Gastrocnemius medialis (tissue), 4 donors: Measurements from ENCODE around the gene STUB1. TPM values are rescaled to one million over a fixed set of nuclear protein-coding genes. Genes with fewer than 3 reads are reported as not detected.

ENCODE experiments used
- ATAC-seq, 2 donors: fragments of 150-250 bp; one replicate each; pipeline ENCODE4 v1.9.1; 2016
- DNase-seq, 2 donors: peaks; one replicate each; pipeline ENCODE4 v3.0.0-alpha.2; 2019
- H3K27ac ChIP-seq, 4 donors: fragments of 200-600 bp; sonication (generic); 1 replicate in 1 of 4; 2 replicates in 3 of 4; pipeline ENCODE4 v1.5.1; 2016 to 2018; ENCODE audit warnings: mild to moderate bottlenecking in 2 of 4, moderate library complexity in 1 of 4
- H3K27me3 ChIP-seq, 3 donors: fragments of 200-600 bp; sonication (generic) in 2 of 3; 1 replicate in 1 of 3; 2 replicates in 2 of 3; pipeline versions ENCODE4 v1.5.1 to v1.6.0; 2016 to 2019; ENCODE audit warnings: mild to moderate bottlenecking in 1 of 3, moderate library complexity in 1 of 3
- H3K36me3 ChIP-seq, 2 donors: fragments of 200-600 bp; sonication (generic) in 1 of 2; one replicate each; pipeline ENCODE4 v1.5.1; 2017 to 2018
- H3K4me1 ChIP-seq, 2 donors: fragments of 200-600 bp; sonication (generic) in 1 of 2; one replicate each; pipeline ENCODE4 v1.5.1; 2016 to 2017; ENCODE audit warnings: mild to moderate bottlenecking in 2 of 2
- H3K4me3 ChIP-seq, 4 donors: fragments of 200-600 bp; sonication (generic) in 3 of 4; 1 replicate in 1 of 4; 2 replicates in 3 of 4; pipeline ENCODE4 v1.5.1; 2016 to 2019; ENCODE audit warnings: mild to moderate bottlenecking in 2 of 4
- H3K9me3 ChIP-seq, 3 donors: fragments of 200-600 bp; sonication (generic) in 2 of 3; 1 replicate in 1 of 3; 2 replicates in 2 of 3; pipeline ENCODE4 v1.5.1; 2016 to 2019
- POLR2A ChIP-seq, 2 donors: fragments of 450-650 bp; IDR thresholded peaks; one replicate each; pipeline ENCODE4 v1.6.1; 2017; ENCODE audit warnings: antibody characterized with exemption in 2 of 2, mild to moderate bottlenecking in 2 of 2, moderate library complexity in 2 of 2
- in situ Hi-C, 4 donors: fragments of 200-750 bp; cut with MboI; loops; one replicate each; pipeline versions ENCODE4 v1.15.0 to v1.8.0; 2017; ENCODE audit warnings: low sequenced_read_pairs in 4 of 4
- intact Hi-C: fragments of 100-400 bp; cut with DNase I; formaldehyde crosslinking; loops from one replicate; pipeline ENCODE4 v1.15.1; 2023; ENCODE audit warnings: low total_unique reads
- total RNA-seq, 4 donors: library from RNA; depleted of rRNA; stranded (reverse); fragments of >200 nt; gene quantifications; one replicate each; pipeline versions ENCODE4 v1.1.0 to v1.2.3, GENCODE V29; 2016
- TF ChIP-seq, protein P1 (sequence below), 5 experiments: fragments of 450-650 bp in 3 of 5; fragments of 200-600 bp in 2 of 5; sonication (generic) in 2 of 5; IDR thresholded peaks in 4 of 5; conservative IDR thresholded peaks in 1 of 5; 1 replicate in 4 of 5; 2 replicates in 1 of 5; pipeline ENCODE4 v1.5.1; 2016 to 2019; ENCODE audit warnings: antibody characterized with exemption in 5 of 5, mild to moderate bottlenecking in 3 of 5, moderate library complexity in 3 of 5

Gene STUB1
- total RNA-seq, 4 donors from 2014 or later = 144 to 229 (median 204) TPM

DNA sequence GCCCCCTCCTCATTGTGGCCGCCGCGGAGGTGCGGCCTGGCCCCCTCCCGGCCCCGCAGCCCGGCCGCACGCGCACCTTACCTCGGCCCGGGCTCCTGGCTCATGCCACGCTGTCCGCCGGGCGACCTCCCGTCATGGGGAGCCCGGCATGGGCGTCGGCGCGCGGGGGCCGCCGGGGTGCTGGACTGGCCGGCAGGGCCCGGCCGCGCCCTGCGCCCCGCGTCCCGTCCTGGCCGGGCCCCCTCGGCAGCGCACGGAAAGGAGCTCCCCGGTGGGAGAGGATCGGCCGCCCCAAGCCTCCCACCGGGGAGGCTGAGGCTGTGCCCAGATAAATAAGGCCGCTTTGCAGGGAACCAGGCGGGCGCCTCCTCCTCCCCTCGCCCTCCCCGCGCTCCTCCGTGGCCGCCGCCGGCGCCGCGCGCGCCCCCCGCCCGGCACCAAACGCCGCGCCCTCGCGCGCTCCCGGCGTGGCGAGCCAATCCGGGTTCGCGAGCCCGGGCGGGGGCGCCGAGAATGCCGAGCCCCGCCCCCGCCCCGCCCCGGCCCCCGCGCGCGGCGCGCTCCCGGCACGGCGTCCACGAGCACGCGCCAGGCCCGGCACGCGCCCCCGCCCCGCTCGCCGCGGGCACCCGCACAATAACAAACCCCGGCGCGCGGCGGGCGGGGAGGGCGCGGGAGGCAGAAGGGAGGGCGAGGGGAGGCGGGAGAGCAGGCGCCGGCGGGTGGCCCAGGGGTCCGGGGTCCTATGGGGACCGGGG lies 25.4 kb downstream of the STUB1 start, which contains the start of gene FBXL16:
FBXL16 (minus strand) TSS at position 371 of the 758 bp plus-strand sequence. CDS start 8,396 bp downstream, outside the sequence.
- Histone ChIP-seq H3K9me3 (no peaks in the 10 kb centered on the region), H3K4me1 (peaks cover 0 to 4% of the 10 kb centered on the region in 2 donors), H3K27me3 (peaks cover 78 to 89% (median 89%) of the 10 kb centered on the region in 3 donors), H3K27ac (no peak within 1 kb of the TSS), H3K4me3 (no peak within 1 kb of the TSS), H3K36me3 (no peaks in the 10 kb centered on the region)
- no peak for TF ChIP-seq POLR2A (IDR thresholded peaks at IDR 0.05)
- TF ChIP-seq, protein P1, sequence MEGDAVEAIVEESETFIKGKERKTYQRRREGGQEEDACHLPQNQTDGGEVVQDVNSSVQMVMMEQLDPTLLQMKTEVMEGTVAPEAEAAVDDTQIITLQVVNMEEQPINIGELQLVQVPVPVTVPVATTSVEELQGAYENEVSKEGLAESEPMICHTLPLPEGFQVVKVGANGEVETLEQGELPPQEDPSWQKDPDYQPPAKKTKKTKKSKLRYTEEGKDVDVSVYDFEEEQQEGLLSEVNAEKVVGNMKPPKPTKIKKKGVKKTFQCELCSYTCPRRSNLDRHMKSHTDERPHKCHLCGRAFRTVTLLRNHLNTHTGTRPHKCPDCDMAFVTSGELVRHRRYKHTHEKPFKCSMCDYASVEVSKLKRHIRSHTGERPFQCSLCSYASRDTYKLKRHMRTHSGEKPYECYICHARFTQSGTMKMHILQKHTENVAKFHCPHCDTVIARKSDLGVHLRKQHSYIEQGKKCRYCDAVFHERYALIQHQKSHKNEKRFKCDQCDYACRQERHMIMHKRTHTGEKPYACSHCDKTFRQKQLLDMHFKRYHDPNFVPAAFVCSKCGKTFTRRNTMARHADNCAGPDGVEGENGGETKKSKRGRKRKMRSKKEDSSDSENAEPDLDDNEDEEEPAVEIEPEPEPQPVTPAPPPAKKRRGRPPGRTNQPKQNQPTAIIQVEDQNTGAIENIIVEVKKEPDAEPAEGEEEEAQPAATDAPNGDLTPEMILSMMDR (IDR thresholded peaks at IDR 0.05 in 4 of 5, conservative IDR thresholded peaks at IDR 0.05 in 1 of 5) = no peak
- no peak for DNase-seq
- in situ Hi-C loops = no loop called here
- intact Hi-C loops = no loop called here
- no peak for ATAC-seq

DNA sequence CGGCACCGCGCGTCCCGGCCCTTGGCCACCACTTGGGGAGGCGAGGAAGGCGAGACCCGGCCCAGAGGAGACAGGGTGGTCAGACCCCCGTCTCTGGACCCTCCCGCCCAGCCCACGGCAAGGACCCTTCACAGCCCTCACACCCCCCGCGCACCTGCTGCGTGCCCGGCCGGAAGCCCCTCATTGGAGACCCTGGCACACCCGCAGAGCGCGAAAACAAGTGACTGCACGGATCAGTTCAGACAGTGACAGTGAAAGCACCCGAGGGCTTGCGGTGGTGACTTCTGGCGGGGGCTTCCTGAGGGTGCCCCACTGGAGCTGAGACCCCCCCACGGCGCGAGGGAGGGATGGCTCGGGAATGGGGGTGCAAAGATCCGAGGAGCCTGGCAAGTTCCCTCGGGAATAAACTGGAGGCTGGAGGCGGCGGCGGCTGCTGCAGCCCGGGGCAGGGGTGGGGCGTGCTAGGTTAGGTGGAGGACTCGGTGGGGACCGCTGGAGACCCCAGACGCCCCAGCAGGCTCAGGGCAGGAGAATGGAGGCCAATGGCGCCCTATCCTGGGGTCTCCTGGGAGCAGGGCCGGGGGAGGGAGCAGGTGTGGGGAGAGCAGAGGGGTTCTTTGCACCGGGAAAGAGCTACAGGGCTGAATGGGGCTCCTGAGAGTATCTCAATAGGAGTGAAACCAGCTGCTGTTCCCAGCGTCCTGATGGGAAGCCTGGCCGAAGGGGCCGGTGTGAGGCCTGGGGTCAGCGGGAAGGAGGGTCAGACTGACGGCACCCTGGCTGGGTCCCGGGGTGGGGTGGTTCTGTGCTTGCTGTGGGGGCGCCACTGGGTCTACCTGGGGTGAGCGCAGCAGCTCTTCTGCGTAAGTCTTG lies 26.2 kb downstream of the STUB1 start:
- ATAC-seq (no peak), DNase-seq (no peak)
- Histone ChIP-seq H3K4me1 (peaks cover 0 to 4% of the 10 kb centered on the region in 2 donors), H3K36me3 (no peaks in the 10 kb centered on the region), H3K27ac (no peak overlapping the region), H3K9me3 (no peaks in the 10 kb centered on the region), H3K27me3 (peaks cover 80 to 89% (median 89%) of the 10 kb centered on the region in 3 donors), H3K4me3 (no peak overlapping the region)
- TF ChIP-seq, protein P1 (IDR thresholded peaks at IDR 0.05 in 4 of 5, conservative IDR thresholded peaks at IDR 0.05 in 1 of 5) = no peak
- no peak for TF ChIP-seq POLR2A (IDR thresholded peaks at IDR 0.05)
- in situ Hi-C loops = no loop called here
- intact Hi-C loops = no loop called here

DNA sequence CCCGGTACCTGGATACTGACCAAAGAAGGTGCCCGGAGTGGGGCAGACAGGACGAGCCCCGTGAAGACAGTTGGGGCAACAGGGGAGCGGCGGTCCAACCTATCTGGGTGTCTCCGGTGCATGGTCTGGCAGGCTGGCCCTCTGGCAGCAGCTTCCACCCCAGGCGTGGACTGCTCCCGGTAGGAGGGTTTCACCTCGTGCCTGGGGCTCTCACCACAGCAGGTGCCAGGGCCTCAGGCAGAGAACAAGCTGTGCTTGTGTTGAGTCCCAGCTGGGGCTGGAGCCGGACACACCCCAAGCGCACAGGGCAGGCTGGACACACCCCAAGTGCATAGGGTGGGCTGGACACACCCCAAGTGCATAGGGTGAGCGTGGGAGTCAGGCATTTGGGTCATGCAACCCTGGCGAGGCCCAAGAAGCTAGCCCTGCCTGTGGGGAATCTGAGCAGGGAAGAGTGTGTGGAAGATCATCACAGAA lies 26.9 kb downstream of the STUB1 start:
- H3K9me3 ChIP-seq = no peaks in the 10 kb centered on the region
- intact Hi-C loops (no loop called here), in situ Hi-C loops (no loop called here)
- H3K4me1 ChIP-seq = peaks cover 0 to 4% of the 10 kb centered on the region in 2 donors
- no peaks in the 10 kb centered on the region for H3K36me3 ChIP-seq
- H3K27me3 ChIP-seq = peaks cover 78 to 84% (median 82%) of the 10 kb centered on the region in 3 donors
- H3K27ac ChIP-seq = no peak overlapping the region
- no peak overlapping the region for H3K4me3 ChIP-seq
- ATAC-seq (no peak), DNase-seq (no peak)
- TF ChIP-seq, protein P1 (IDR thresholded peaks at IDR 0.05 in 4 of 5, conservative IDR thresholded peaks at IDR 0.05 in 1 of 5) = no peak
- no peak for TF ChIP-seq POLR2A (IDR thresholded peaks at IDR 0.05)

DNA sequence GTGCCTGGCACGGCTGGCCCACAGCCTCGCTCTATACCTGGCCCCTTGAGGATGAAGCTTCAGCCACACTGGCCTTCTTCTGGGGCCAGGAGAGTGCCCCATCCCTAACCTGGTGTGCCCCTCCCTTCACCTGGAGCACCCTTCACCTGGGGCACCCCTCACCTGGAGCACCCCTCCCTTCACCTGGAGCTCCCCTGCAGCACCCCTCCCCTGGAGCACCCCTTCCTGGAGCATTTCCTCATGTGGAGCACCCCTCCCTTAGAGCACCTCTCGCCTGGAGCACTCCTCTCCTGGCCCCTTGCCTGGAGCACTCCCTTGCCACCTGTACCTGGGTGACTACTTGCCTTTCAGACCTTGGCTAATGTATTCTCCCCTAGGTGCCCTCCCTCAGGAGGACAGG lies 27.8 kb downstream of the STUB1 start:
- in situ Hi-C loops = no loop called here
- no peak for TF ChIP-seq POLR2A (IDR thresholded peaks at IDR 0.05)
- TF ChIP-seq, protein P1 (IDR thresholded peaks at IDR 0.05 in 4 of 5, conservative IDR thresholded peaks at IDR 0.05 in 1 of 5) = no peak

More for the DNA sequence above, 27.8 kb downstream of the STUB1 start:
- Histone ChIP-seq H3K4me3 (no peak overlapping the region), H3K27ac (no peak overlapping the region), H3K36me3 (no peaks in the 10 kb centered on the region), H3K4me1 (peaks cover 0 to 4% of the 10 kb centered on the region in 2 donors), H3K27me3 (peaks cover 69 to 74% (median 73%) of the 10 kb centered on the region in 3 donors), H3K9me3 (no peaks in the 10 kb centered on the region)
- DNase-seq (no peak), ATAC-seq (no peak)
- intact Hi-C loops = no loop called here
